Astrocyte (in vitro differentiated cells and primary cell): ENCODE data around the gene ANKH.

Experiments
- EZH2 ChIP-seq: IDR thresholded peaks from 2 replicates; pipeline ENCODE4 v1.6.1; 2012; ENCODE audit warnings: mild to moderate bottlenecking, low read length, inconsistent platforms; ENCODE audit not compliant: insufficient read depth
- TF ChIP-seq, protein P1 (sequence below): IDR thresholded peaks from 2 replicates; pipeline ENCODE4 v1.5.1; 2011; ENCODE audit warnings: low read depth, mild to moderate bottlenecking, inconsistent platforms, low read length, moderate library complexity; ENCODE audit not compliant: insufficient read depth

GRCh38 chr5:14743601-14744295, 127.8 kb downstream of the ANKH start:
- TF ChIP-seq, protein P1, sequence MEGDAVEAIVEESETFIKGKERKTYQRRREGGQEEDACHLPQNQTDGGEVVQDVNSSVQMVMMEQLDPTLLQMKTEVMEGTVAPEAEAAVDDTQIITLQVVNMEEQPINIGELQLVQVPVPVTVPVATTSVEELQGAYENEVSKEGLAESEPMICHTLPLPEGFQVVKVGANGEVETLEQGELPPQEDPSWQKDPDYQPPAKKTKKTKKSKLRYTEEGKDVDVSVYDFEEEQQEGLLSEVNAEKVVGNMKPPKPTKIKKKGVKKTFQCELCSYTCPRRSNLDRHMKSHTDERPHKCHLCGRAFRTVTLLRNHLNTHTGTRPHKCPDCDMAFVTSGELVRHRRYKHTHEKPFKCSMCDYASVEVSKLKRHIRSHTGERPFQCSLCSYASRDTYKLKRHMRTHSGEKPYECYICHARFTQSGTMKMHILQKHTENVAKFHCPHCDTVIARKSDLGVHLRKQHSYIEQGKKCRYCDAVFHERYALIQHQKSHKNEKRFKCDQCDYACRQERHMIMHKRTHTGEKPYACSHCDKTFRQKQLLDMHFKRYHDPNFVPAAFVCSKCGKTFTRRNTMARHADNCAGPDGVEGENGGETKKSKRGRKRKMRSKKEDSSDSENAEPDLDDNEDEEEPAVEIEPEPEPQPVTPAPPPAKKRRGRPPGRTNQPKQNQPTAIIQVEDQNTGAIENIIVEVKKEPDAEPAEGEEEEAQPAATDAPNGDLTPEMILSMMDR = no peak
- no peak for TF ChIP-seq EZH2
